AG09319 (cell line): ENCODE results near the gene SENP2.

ENCODE experiments used
- DNase-seq: peaks from one replicate; pipeline ENCODE4 v3.0.0-alpha.2; 2010; ENCODE audit warnings: low read depth; ENCODE audit errors: extremely low read depth
- TF ChIP-seq, protein P1 (sequence below): IDR thresholded peaks from 2 replicates; pipeline ENCODE4 v1.5.1; 2011; ENCODE audit warnings: low read depth, mild to moderate bottlenecking, inconsistent platforms, low read length, moderate library complexity

SENP2 gene

DNA sequence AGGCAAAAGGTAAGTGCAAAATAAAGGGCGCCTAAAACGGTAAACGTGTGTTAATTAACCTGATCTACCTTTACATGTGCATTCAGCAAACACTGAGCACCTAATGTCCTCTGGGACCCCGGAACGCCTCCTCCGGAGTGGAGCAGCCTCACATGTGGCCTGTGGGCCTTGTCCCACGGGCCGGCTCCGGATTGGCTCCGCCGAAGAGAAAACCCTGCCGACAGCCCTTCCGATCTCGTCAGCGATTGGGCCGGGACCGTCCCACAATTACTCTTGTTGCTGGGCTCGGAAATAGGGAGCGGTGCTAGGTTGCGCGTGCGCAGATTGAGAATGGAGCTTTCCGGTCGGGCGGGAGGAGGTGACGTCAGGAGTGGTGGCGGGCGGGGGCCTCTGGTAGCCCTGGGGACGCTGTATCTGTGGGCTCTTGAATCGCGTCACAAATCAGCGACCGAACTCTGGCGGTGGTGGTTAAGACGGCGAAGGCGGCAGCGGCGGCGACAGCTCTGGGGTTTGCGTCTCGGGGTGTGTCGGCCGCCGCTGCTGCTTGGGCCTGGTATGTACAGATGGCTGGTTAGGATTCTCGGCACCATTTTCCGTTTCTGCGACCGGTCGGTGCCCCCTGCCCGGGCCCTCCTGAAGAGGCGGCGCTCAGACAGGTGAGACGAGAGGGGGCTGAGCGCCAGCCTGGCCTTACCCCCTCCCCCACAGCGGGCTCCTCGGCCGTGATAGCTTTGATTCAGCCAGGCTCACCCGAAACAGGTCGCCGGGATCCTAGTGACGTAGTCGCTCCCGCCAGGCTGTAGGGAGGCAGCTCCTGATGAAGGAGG is at the start of gene SENP2:
Gene SENP2, plus strand, starts transcription at position 437 of the 827 bp plus-strand sequence. Its CDS starts 119 bp downstream, at position 556.
- DNase-seq = peak; percentile 97
- TF ChIP-seq, protein P1, sequence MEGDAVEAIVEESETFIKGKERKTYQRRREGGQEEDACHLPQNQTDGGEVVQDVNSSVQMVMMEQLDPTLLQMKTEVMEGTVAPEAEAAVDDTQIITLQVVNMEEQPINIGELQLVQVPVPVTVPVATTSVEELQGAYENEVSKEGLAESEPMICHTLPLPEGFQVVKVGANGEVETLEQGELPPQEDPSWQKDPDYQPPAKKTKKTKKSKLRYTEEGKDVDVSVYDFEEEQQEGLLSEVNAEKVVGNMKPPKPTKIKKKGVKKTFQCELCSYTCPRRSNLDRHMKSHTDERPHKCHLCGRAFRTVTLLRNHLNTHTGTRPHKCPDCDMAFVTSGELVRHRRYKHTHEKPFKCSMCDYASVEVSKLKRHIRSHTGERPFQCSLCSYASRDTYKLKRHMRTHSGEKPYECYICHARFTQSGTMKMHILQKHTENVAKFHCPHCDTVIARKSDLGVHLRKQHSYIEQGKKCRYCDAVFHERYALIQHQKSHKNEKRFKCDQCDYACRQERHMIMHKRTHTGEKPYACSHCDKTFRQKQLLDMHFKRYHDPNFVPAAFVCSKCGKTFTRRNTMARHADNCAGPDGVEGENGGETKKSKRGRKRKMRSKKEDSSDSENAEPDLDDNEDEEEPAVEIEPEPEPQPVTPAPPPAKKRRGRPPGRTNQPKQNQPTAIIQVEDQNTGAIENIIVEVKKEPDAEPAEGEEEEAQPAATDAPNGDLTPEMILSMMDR = no peak

DNA sequence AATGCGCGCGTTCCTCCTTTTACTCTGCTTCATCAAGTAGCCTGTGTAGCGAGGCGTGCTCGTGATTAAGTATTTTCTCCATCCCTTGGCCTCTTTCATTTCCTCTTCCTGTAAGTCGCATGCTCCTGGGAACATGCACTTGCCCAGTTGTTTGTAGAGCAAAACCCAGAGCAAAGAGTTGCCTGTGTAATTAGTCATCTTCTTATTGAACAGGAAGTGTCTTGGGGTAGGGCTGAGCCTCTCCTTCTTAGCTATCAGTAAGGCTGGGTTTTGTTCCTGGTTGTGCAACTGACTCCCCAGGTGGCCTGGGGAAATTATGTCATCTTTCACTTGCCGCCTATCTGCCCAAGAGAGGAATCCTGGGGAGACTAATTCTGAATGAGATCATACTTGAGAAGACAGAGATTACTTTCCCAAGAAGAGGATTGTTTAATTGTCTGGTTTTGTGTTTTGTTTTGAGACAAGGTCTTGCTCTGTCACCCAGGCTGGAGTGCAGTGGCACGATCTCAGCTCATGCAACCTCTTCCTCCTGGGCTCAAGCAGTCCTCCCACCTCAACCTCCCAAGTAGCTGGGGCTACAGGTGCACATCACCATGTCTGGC is 48.6 kb upstream of the SENP2 start:
- TF ChIP-seq, protein P1 = no peak
- DNase-seq = no peak

DNA sequence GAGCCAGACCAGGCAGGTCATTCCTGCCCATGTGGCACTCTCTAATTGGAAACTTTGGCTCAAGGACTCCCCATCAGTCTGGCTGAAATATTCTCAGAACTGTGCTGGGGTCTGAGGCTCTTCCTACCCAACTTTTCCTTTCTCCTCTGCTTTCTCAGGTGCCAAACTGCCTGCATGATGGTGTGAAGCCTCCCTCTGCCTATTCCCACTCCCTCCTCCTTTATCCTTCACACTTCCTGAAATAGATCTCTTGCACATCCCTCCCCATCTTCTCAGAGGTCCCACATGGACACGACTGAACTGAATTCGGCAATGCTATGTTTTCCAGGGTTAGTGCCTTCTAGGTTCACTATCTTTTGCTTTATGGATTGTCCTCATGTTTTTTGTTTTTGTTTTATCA is 46.2 kb upstream of the SENP2 start:
- TF ChIP-seq, protein P1 = no peak
- DNase-seq = no peak

DNA sequence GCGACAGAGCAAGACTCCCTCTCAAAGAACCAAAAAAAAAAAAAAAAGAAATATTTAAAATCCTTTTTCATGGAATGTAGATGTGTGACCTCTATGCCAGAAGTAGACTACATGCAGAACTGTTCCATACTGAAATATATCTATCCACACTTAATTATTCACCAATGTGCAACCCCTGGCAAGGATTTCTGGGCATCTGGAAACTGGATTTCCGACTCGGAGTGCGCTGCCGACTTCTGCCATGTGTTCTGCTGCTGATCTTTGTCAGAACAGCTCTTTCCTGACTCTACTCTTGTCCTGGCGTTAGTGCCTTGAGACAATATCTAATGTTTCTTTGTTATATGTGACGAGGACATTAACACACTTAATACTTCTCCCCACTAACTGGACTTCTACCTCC is 45.4 kb upstream of the SENP2 start:
- TF ChIP-seq, protein P1 = no peak
- no peak for DNase-seq

DNA sequence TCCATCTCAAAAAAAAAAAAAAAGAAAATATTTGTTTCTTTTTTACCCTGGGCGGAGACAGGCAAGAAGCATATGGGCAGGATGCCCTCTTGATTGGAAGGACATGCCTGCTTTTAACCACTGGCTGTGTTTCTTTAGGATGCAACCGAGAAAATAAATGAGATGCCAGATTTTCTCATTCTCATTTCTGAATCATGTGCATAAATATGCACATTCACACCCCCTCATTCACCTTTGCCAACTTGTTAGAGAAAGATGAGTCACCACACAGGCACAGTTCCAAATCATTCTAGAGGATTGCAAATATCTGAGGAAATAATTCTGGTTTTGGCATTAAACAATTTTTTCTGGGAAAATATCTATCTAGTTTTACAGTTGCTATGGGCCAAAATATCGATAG is 37.0 kb upstream of the SENP2 start:
- DNase-seq = peak; percentile 95
- TF ChIP-seq, protein P1 = no peak

DNA sequence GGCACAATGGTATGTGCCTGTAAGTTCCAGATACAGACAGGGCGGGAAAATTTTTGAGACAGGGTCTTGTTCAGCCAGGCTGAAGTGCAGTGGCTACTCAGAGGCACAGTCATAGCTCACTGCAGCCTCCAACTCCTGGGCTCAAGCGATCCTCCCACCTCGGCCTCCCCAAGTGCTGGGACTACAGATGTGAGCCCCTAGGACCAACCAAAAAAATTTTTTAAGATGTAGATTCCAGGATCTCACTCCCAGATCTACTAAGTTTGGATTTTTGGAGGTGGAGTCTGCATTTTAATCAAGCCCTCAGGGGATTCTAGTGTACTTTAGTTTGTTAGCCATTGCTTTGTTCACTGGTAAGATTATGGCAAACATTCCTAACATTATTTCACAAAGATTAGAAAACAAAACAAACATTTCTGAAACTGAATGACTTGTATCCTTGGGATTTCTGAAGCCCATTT is 36.4 kb upstream of the SENP2 start:
- TF ChIP-seq, protein P1 = no peak
- no peak for DNase-seq

DNA sequence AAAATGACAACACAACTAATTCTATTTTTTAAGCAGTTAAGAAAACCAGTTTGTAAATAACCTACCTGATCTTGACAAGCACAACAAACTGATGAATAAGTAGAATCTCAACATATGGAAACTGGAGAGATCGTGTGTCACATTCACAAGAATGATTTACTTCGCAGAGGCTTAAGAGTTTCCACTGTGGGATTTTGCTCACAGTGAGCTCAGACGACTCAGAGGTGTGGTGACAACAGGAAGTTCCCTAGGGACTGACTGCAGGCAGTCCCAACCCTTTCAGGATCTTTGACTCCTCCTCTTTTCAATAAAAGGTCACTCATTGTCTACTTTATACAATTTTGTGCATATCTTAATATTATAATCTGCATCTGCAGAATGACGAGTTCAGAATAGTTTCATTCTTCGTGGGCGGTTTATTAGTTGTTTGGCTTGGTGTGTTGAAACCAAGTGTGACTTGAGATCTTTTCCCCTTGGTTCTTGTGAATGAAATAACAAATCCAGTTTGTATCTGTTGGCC is 33.7 kb upstream of the SENP2 start, which contains the start of gene LIPH:
Gene LIPH, minus strand, starts transcription at position 231 of the 520 bp plus-strand sequence. Its CDS starts 117 bp downstream, at position 114.
- TF ChIP-seq, protein P1 = no peak
- DNase-seq = no peak
